GM23338 (cell line): ENCODE results near the gene SPATA33. TPM values are rescaled to one million over a fixed set of nuclear protein-coding genes. Genes with fewer than 3 reads are reported as not detected.
A peak's percentile ranks its signal among the peaks of the same experiment; 100 is the strongest.

Experiments used
- ATAC-seq: fragments of 200-7000 bp; cut with Tn5 transposase; 3 replicates; pipeline ENCODE4 v1.9.1; 2020
- DNase-seq: peaks from one replicate; pipeline ENCODE4 v3.0.0-alpha.2; 2015; ENCODE audit warnings: low spot score
- H2AFZ ChIP-seq: fragments of 200-600 bp; sonication (generic); 2 replicates; pipeline ENCODE4 v1.8.0; 2016; ENCODE audit warnings: antibody characterized with exemption, mild to moderate bottlenecking, moderate library complexity
- H3F3A ChIP-seq: fragments of 200-600 bp; sonication (generic); replicated peaks from 2 replicates; pipeline ENCODE4 v1.8.0; 2017; ENCODE audit warnings: antibody characterized with exemption, mixed run types, low read depth
- H3K27ac ChIP-seq: fragments of 200-600 bp; sonication (generic); 2 replicates; pipeline ENCODE4 v1.6.1; 2016; ENCODE audit warnings: low read depth
- H3K27me3 ChIP-seq: fragments of 200-600 bp; sonication (generic); 2 replicates; pipeline ENCODE4 v1.8.0; 2016; ENCODE audit warnings: mild to moderate bottlenecking, mixed run types, moderate library complexity; ENCODE audit not compliant: insufficient read depth
- H3K36me3 ChIP-seq: fragments of 200-600 bp; sonication (generic); 2 replicates; pipeline ENCODE4 v1.8.0; 2016; ENCODE audit warnings: mild to moderate bottlenecking; ENCODE audit not compliant: insufficient read depth
- H3K4me1 ChIP-seq: fragments of 200-600 bp; sonication (generic); 2 replicates; pipeline ENCODE4 v1.8.0; 2016; ENCODE audit warnings: mild to moderate bottlenecking, moderate library complexity; ENCODE audit not compliant: insufficient read depth
- H3K4me2 ChIP-seq: fragments of 200-600 bp; sonication (generic); 2 replicates; pipeline ENCODE4 v1.7.1; 2017; ENCODE audit warnings: mixed run types
- H3K4me3 ChIP-seq: fragments of 200-600 bp; sonication (generic); 2 replicates; pipeline ENCODE4 v1.6.1; 2016; ENCODE audit warnings: mixed run types
- H3K79me2 ChIP-seq: fragments of 200-600 bp; sonication (generic); replicated peaks from 2 replicates; pipeline ENCODE4 v1.8.0; 2017; ENCODE audit warnings: mild to moderate bottlenecking; ENCODE audit not compliant: insufficient read depth
- H3K9me2 ChIP-seq: fragments of 200-600 bp; sonication (generic); 2 replicates; pipeline ENCODE4 v1.8.0; 2017; ENCODE audit not compliant: insufficient read depth
- H4K20me1 ChIP-seq: fragments of 200-600 bp; sonication (generic); replicated peaks from 2 replicates; pipeline ENCODE4 v1.8.0; 2017; ENCODE audit warnings: mild to moderate bottlenecking; ENCODE audit not compliant: insufficient read depth
- H3K27ac Mint-ChIP-seq: 2 replicates; pipeline ENCODE4 v1.8.0; 2020; ENCODE audit warnings: inconsistent platforms, mild to moderate bottlenecking, moderate library complexity, mixed read lengths
- H3K27me3 Mint-ChIP-seq: 3 replicates; pipeline ENCODE4 v1.8.0; 2022; ENCODE audit warnings: low read depth, mild to moderate bottlenecking, moderate library complexity, mixed read lengths, inconsistent platforms; ENCODE audit not compliant: insufficient read depth, poor library complexity
- H3K36me3 Mint-ChIP-seq: 3 replicates; pipeline ENCODE4 v1.8.0; 2021; ENCODE audit warnings: low read depth, mild to moderate bottlenecking, inconsistent platforms, moderate library complexity, mixed read lengths
- H3K4me1 Mint-ChIP-seq: 3 replicates; pipeline ENCODE4 v1.8.0; 2020; ENCODE audit warnings: mild to moderate bottlenecking, inconsistent platforms, mixed read lengths
- H3K4me3 Mint-ChIP-seq: 3 replicates; pipeline ENCODE4 v1.8.0; 2021; ENCODE audit warnings: moderate library complexity, mild to moderate bottlenecking, inconsistent platforms, mixed read lengths
- H3K9me3 Mint-ChIP-seq: 3 replicates; pipeline ENCODE4 v1.8.0; 2020; ENCODE audit warnings: moderate library complexity, mild to moderate bottlenecking, inconsistent platforms, mixed read lengths
- CREB1 ChIP-seq: fragments of 250-450 bp; sonication (Bioruptor Pico); IDR thresholded peaks from 2 replicates; pipeline ENCODE4 v1.5.0; 2020; ENCODE audit warnings: low read depth, mild to moderate bottlenecking, moderate library complexity
- CTCF ChIP-seq, 2 experiments: fragments of 200-600 bp in 1 of 2; sonication (generic) in 1 of 2; conservative IDR thresholded peaks; 2 replicates each; pipeline versions ENCODE4 v1.5.1 to v1.6.1; 2016 to 2017; ENCODE audit warnings: antibody characterized with exemption in 2 of 2, low read depth in 2 of 2, mild to moderate bottlenecking in 2 of 2, moderate library complexity in 1 of 2
- ETS1 ChIP-seq: IDR thresholded peaks from 2 replicates; pipeline ENCODE4 v1.6.1; 2016; ENCODE audit warnings: antibody characterized with exemption
- EZH2 ChIP-seq: fragments of 200-600 bp; sonication (generic); IDR thresholded peaks from one replicate; pipeline ENCODE4 v1.8.0; 2017; ENCODE audit warnings: antibody characterized with exemption, mild to moderate bottlenecking, low read depth; ENCODE audit not compliant: unreplicated experiment
- POLR2AphosphoS5 ChIP-seq: IDR thresholded peaks from 2 replicates; pipeline ENCODE4 v1.6.1; 2016; ENCODE audit warnings: antibody characterized with exemption, low read depth
- REST ChIP-seq: IDR thresholded peaks from one replicate; pipeline ENCODE4 v1.6.1; 2018; ENCODE audit warnings: antibody characterized with exemption; ENCODE audit not compliant: unreplicated experiment
- STAT1 ChIP-seq: IDR thresholded peaks from one replicate; pipeline ENCODE4 v1.6.1; 2016; ENCODE audit warnings: antibody characterized with exemption; ENCODE audit not compliant: unreplicated experiment
- ZNF331 ChIP-seq: fragments of 250-450 bp; sonication (Bioruptor Pico); IDR thresholded peaks from 2 replicates; pipeline ENCODE4 v1.5.0; 2020; ENCODE audit warnings: low read depth, mild to moderate bottlenecking, moderate library complexity
- polyA plus RNA-seq: library from polyadenylated mRNA; unstranded; fragments of >200 nt; fragmentation: Nextera tagmentation; extraction: Ambion mirVana; gene quantifications from 2 replicates; pipeline ENCODE4 v1.2.1, GENCODE V29; 2016
- total RNA-seq: library from RNA; depleted of rRNA; stranded (reverse); fragments of >200 nt; shearing (Covaris generic); gene quantifications from 2 replicates; pipeline ENCODE4 v1.2.3, GENCODE V29; 2014

SPATA33 gene
- total and polyA plus RNA-seq, 2 experiments from 2014 or later = 5.8 to 17.4 TPM

- Histone ChIP-seq H3K4me1 (peaks cover 8% of the 10 kb centered on the region), H3K9me2 (no peaks in the 10 kb centered on the region), H3K79me2 (peaks cover 6% of the 10 kb centered on the region), H2AFZ (peak overlapping the region; percentile 91), H3K27me3 (peaks cover 20% of the 10 kb centered on the region), H3K4me2 (peak overlapping the region; percentile 88), H3K4me3 (peak overlapping the region; percentile 92), H4K20me1 (peaks cover 20% of the 10 kb centered on the region), H3F3A (0 out of 2 replicates have a peak, but pooled peaks cover 5% of the 10 kb centered on the region), H3K36me3 (no peaks in the 10 kb centered on the region; the same call in 1 of the 2 replicates), H3K27ac (no peak overlapping the region)
- peak; percentile 62 for ATAC-seq
- TF ChIP-seq ETS1 (no peak), STAT1 (no peak), POLR2AphosphoS5 (peak; percentile 94), CTCF (conservative IDR thresholded peaks at IDR 0.05; ENCODE audit: low read depth in 2 of 2) (no peak)
- H3K9me3 Mint-ChIP-seq = no peaks in the 10 kb centered on the region
- no peak overlapping the region for H3K27ac Mint-ChIP-seq
- H3K4me1 Mint-ChIP-seq = peaks cover 10% of the 10 kb centered on the region
- H3K4me3 Mint-ChIP-seq = peak overlapping the region; percentile 86
- peaks cover 30% of the 10 kb centered on the region for H3K27me3 Mint-ChIP-seq
- DNase-seq = peak; percentile 82
- peaks cover 26% of the 10 kb centered on the region for H3K36me3 Mint-ChIP-seq
Measured at GRCh38 chr16:89711601-89712273, 54.1 kb downstream of the SPATA33 start.

- H3K27me3 Mint-ChIP-seq = peaks cover 32% of the 10 kb centered on the region
- DNase-seq (no peak), ATAC-seq (peak; percentile 3)
- H3K9me2 ChIP-seq = no peaks in the 10 kb centered on the region
- H2AFZ ChIP-seq = peak overlapping the region; percentile 91
- peaks cover 6% of the 10 kb centered on the region for H3K79me2 ChIP-seq
- H3K9me3 Mint-ChIP-seq = no peaks in the 10 kb centered on the region
- H3K4me2 ChIP-seq = peak overlapping the region; percentile 88
- peaks cover 8% of the 10 kb centered on the region for H3K4me1 ChIP-seq
- H3K4me3 ChIP-seq = peak overlapping the region; percentile 92
- H3F3A ChIP-seq = 0 out of 2 replicates have a peak, but pooled peaks cover 5% of the 10 kb centered on the region
- no peak overlapping the region for H3K27ac ChIP-seq
- no peaks in the 10 kb centered on the region; the same call in 1 of the 2 replicates for H3K36me3 ChIP-seq
- H3K36me3 Mint-ChIP-seq = peaks cover 29% of the 10 kb centered on the region
- peaks cover 20% of the 10 kb centered on the region for H4K20me1 ChIP-seq
- H3K4me1 Mint-ChIP-seq = peaks cover 10% of the 10 kb centered on the region
- H3K27ac Mint-ChIP-seq = no peak overlapping the region
- peak overlapping the region; percentile 86 for H3K4me3 Mint-ChIP-seq
- H3K27me3 ChIP-seq = peaks cover 24% of the 10 kb centered on the region
- TF ChIP-seq CREB1 (CRISPR knock-in tag) = no peak
- no peak for TF ChIP-seq EZH2
- TF ChIP-seq REST = no peak
- no peak for TF ChIP-seq STAT1
- TF ChIP-seq ZNF331 (CRISPR knock-in tag) = no peak
- TF ChIP-seq CTCF (conservative IDR thresholded peaks at IDR 0.05; ENCODE audit: low read depth in 2 of 2) = no peak
Measured at GRCh38 chr16:89712274-89712781, 54.7 kb downstream of the SPATA33 start.
